HEK293 (cell line): ENCODE data around the gene GNG14.

ENCODE experiments used
- CTCF ChIA-PET: fragments of 350-600 bp; formaldehyde crosslinking; extraction: SDS; loops from one replicate; lab custom pipeline; 2021; ENCODE audit warnings: antibody characterized with exemption; lab: Yijun Ruan, JAX
- POLR2A ChIA-PET: fragments of 300-600 bp; formaldehyde crosslinking; extraction: SDS; loops from one replicate; lab custom pipeline; 2020; ENCODE audit warnings: antibody characterized with exemption, inconsistent platforms; lab: Yijun Ruan, JAX
- H3K27ac ChIP-seq: fragments of 200-500 bp; sonication (Bioruptor generic); 2 replicates; pipeline ENCODE4 v1.5.1; 2014; ENCODE audit warnings: low read depth, low read length, control low read depth, inconsistent platforms; ENCODE audit errors: extremely low read depth
- H3K36me3 ChIP-seq, 2 experiments: fragments of 200-500 bp in 1 of 2; sonication (Bioruptor generic) in 1 of 2; 1 replicate in 1 of 2; 2 replicates in 1 of 2; pipeline ENCODE4 v1.5.1; 2014 to 2017; ENCODE audit warnings: inconsistent platforms in 2 of 2, low read length in 2 of 2; ENCODE audit not compliant: control insufficient read depth in 2 of 2, insufficient read depth in 1 of 2
- H3K4me1 ChIP-seq: fragments of 200-500 bp; sonication (Bioruptor generic); 2 replicates; pipeline ENCODE4 v1.5.1; 2014; ENCODE audit warnings: mild to moderate bottlenecking, low read length, inconsistent platforms; ENCODE audit not compliant: control insufficient read depth, insufficient read depth
- H3K4me3 ChIP-seq: 2 replicates; pipeline ENCODE4 v1.5.1; 2011; ENCODE audit warnings: low read depth, mild to moderate bottlenecking, control low read depth, low read length, moderate library complexity
- H3K9me3 ChIP-seq: fragments of 200-500 bp; sonication (Bioruptor generic); 2 replicates; pipeline ENCODE4 v1.5.1; 2014; ENCODE audit warnings: low read depth, low read length, inconsistent platforms; ENCODE audit not compliant: control insufficient read depth, insufficient read depth
- BCL11B ChIP-seq: fragments of 450-650 bp; formaldehyde crosslinking; IDR thresholded peaks from 2 replicates; pipeline ENCODE4 v1.5.1; 2016; ENCODE audit warnings: low read depth, missing biosample characterization, missing genetic modification characterization
- GLI4 ChIP-seq: fragments of 450-650 bp; formaldehyde crosslinking; IDR thresholded peaks from 2 replicates; pipeline ENCODE4 v1.5.1; 2016; ENCODE audit warnings: missing biosample characterization, missing genetic modification characterization
- GLIS2 ChIP-seq: fragments of 450-650 bp; formaldehyde crosslinking; IDR thresholded peaks from 2 replicates; pipeline ENCODE4 v1.5.1; 2016; ENCODE audit warnings: missing biosample characterization, missing genetic modification characterization
- OVOL3 ChIP-seq: fragments of 450-650 bp; formaldehyde crosslinking; IDR thresholded peaks from 2 replicates; pipeline ENCODE4 v1.5.1; 2016; ENCODE audit warnings: missing biosample characterization, missing genetic modification characterization
- ZFP37 ChIP-seq: fragments of 450-650 bp; formaldehyde crosslinking; IDR thresholded peaks from 2 replicates; pipeline ENCODE4 v1.5.1; 2016; ENCODE audit warnings: missing biosample characterization, missing genetic modification characterization
- ZIC2 ChIP-seq: fragments of 450-650 bp; formaldehyde crosslinking; IDR thresholded peaks from 2 replicates; pipeline ENCODE4 v1.5.1; 2016; ENCODE audit warnings: missing biosample characterization, missing genetic modification characterization
- ZNF138 ChIP-seq: fragments of 450-650 bp; formaldehyde crosslinking; IDR thresholded peaks from 2 replicates; pipeline ENCODE4 v1.5.1; 2016; ENCODE audit warnings: missing biosample characterization, missing genetic modification characterization, borderline replicate concordance
- ZNF175 ChIP-seq: fragments of 450-650 bp; formaldehyde crosslinking; IDR thresholded peaks from 2 replicates; pipeline ENCODE4 v1.5.1; 2016; ENCODE audit warnings: missing biosample characterization, missing genetic modification characterization
- ZNF239 ChIP-seq: fragments of 450-650 bp; formaldehyde crosslinking; IDR thresholded peaks from 2 replicates; pipeline ENCODE4 v1.5.1; 2016; ENCODE audit warnings: missing biosample characterization, missing genetic modification characterization
- ZNF433 ChIP-seq: fragments of 450-650 bp; formaldehyde crosslinking; IDR thresholded peaks from 2 replicates; pipeline ENCODE4 v1.5.1; 2016; ENCODE audit warnings: missing biosample characterization, missing genetic modification characterization, low read depth
- ZNF585B ChIP-seq: fragments of 450-650 bp; formaldehyde crosslinking; IDR thresholded peaks from 2 replicates; pipeline ENCODE4 v1.5.1; 2016; ENCODE audit warnings: missing biosample characterization, missing genetic modification characterization
- ZNF600 ChIP-seq: fragments of 450-650 bp; formaldehyde crosslinking; IDR thresholded peaks from 2 replicates; pipeline ENCODE4 v1.5.1; 2016; ENCODE audit warnings: missing biosample characterization, missing genetic modification characterization
- ZNF76 ChIP-seq: fragments of 450-650 bp; formaldehyde crosslinking; IDR thresholded peaks from 2 replicates; pipeline ENCODE4; 2016; ENCODE audit warnings: low read depth, missing biosample characterization, missing genetic modification characterization, borderline replicate concordance
- ZNF785 ChIP-seq: fragments of 450-650 bp; formaldehyde crosslinking; IDR thresholded peaks from 2 replicates; pipeline ENCODE4 v1.5.1; 2016; ENCODE audit warnings: missing biosample characterization, missing genetic modification characterization
- TF ChIP-seq, protein P1 (sequence below): fragments of 450-650 bp; formaldehyde crosslinking; IDR thresholded peaks from 2 replicates; pipeline ENCODE4 v1.5.1; 2016; ENCODE audit warnings: missing biosample characterization, missing genetic modification characterization, borderline replicate concordance
- TF ChIP-seq, protein P2 (sequence below): fragments of 450-650 bp; IDR thresholded peaks from 2 replicates; pipeline ENCODE4 v1.5.1; 2018; ENCODE audit warnings: missing biosample characterization, missing genetic modification characterization
- TF ChIP-seq, protein P3 (sequence below): fragments of 450-650 bp; formaldehyde crosslinking; IDR thresholded peaks from 2 replicates; pipeline ENCODE4 v1.5.1; 2016; ENCODE audit warnings: missing biosample characterization, missing genetic modification characterization
- TF ChIP-seq, protein P4 (sequence below): fragments of 450-650 bp; formaldehyde crosslinking; IDR thresholded peaks from 2 replicates; pipeline ENCODE4 v1.5.1; 2016; ENCODE audit warnings: missing biosample characterization, missing genetic modification characterization
- TF ChIP-seq, protein P5 (sequence below): fragments of 450-650 bp; formaldehyde crosslinking; IDR thresholded peaks from 2 replicates; pipeline ENCODE4 v1.5.1; 2016; ENCODE audit warnings: missing biosample characterization, missing genetic modification characterization
- TF ChIP-seq, protein P6 (sequence below): fragments of 450-650 bp; formaldehyde crosslinking; IDR thresholded peaks from 2 replicates; pipeline ENCODE4 v1.5.1; 2017; ENCODE audit warnings: missing biosample characterization, missing genetic modification characterization

GNG14 gene

DNA sequence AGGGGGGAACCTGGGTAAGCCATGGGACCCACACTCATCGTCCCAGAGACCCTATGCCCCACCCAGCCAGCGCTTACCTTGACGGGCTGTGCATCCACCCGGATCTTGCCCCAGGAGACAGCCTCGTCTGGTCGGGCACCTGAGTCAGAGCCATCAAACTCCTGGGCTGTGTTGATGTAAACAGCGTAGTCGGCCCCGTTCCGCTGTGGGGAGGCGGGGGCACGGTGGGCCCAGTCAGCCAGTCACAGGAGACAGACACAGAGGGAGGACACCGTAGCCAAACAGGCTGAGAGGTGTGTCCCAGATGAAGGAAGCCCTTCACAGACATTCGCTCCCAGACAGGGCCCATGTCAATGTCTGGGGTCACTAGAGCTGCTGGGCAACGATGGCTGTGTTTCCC lies 11.9 kb upstream of the GNG14 start:
- H3K4me1 ChIP-seq = no peaks in the 10 kb centered on the region
- TF ChIP-seq, protein P1, sequence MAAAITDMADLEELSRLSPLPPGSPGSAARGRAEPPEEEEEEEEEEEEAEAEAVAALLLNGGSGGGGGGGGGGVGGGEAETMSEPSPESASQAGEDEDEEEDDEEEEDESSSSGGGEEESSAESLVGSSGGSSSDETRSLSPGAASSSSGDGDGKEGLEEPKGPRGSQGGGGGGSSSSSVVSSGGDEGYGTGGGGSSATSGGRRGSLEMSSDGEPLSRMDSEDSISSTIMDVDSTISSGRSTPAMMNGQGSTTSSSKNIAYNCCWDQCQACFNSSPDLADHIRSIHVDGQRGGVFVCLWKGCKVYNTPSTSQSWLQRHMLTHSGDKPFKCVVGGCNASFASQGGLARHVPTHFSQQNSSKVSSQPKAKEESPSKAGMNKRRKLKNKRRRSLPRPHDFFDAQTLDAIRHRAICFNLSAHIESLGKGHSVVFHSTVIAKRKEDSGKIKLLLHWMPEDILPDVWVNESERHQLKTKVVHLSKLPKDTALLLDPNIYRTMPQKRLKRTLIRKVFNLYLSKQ (tag by site-specific recombination) = no peak
- TF ChIP-seq, protein P2, sequence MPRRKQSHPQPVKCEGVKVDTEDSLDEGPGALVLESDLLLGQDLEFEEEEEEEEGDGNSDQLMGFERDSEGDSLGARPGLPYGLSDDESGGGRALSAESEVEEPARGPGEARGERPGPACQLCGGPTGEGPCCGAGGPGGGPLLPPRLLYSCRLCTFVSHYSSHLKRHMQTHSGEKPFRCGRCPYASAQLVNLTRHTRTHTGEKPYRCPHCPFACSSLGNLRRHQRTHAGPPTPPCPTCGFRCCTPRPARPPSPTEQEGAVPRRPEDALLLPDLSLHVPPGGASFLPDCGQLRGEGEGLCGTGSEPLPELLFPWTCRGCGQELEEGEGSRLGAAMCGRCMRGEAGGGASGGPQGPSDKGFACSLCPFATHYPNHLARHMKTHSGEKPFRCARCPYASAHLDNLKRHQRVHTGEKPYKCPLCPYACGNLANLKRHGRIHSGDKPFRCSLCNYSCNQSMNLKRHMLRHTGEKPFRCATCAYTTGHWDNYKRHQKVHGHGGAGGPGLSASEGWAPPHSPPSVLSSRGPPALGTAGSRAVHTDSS (tag by site-specific recombination) = no peak
- TF ChIP-seq ZNF433 (tag by site-specific recombination) = no peak
- no peak for TF ChIP-seq OVOL3 (tag by site-specific recombination)
- TF ChIP-seq ZNF175 = no peak
- TF ChIP-seq, protein P3, sequence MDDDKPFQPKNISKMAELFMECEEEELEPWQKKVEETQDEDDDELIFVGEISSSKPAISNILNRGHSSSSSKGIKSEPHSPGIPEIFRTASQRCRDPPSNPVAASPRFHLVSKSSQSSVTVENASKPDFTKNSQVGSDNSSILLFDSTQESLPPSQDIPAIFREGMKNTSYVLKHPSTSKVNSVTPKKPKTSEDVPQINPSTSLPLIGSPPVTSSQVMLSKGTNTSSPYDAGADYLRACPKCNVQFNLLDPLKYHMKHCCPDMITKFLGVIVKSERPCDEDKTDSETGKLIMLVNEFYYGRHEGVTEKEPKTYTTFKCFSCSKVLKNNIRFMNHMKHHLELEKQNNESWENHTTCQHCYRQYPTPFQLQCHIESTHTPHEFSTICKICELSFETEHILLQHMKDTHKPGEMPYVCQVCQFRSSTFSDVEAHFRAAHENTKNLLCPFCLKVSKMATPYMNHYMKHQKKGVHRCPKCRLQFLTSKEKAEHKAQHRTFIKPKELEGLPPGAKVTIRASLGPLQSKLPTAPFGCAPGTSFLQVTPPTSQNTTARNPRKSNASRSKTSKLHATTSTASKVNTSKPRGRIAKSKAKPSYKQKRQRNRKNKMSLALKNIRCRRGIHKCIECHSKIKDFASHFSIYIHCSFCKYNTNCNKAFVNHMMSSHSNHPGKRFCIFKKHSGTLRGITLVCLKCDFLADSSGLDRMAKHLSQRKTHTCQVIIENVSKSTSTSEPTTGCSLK (tag by site-specific recombination) = no peak
- TF ChIP-seq, protein P4, sequence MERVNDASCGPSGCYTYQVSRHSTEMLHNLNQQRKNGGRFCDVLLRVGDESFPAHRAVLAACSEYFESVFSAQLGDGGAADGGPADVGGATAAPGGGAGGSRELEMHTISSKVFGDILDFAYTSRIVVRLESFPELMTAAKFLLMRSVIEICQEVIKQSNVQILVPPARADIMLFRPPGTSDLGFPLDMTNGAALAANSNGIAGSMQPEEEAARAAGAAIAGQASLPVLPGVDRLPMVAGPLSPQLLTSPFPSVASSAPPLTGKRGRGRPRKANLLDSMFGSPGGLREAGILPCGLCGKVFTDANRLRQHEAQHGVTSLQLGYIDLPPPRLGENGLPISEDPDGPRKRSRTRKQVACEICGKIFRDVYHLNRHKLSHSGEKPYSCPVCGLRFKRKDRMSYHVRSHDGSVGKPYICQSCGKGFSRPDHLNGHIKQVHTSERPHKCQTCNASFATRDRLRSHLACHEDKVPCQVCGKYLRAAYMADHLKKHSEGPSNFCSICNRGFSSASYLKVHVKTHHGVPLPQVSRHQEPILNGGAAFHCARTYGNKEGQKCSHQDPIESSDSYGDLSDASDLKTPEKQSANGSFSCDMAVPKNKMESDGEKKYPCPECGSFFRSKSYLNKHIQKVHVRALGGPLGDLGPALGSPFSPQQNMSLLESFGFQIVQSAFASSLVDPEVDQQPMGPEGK = no peak
- no peak for TF ChIP-seq GLI4
- TF ChIP-seq, protein P5, sequence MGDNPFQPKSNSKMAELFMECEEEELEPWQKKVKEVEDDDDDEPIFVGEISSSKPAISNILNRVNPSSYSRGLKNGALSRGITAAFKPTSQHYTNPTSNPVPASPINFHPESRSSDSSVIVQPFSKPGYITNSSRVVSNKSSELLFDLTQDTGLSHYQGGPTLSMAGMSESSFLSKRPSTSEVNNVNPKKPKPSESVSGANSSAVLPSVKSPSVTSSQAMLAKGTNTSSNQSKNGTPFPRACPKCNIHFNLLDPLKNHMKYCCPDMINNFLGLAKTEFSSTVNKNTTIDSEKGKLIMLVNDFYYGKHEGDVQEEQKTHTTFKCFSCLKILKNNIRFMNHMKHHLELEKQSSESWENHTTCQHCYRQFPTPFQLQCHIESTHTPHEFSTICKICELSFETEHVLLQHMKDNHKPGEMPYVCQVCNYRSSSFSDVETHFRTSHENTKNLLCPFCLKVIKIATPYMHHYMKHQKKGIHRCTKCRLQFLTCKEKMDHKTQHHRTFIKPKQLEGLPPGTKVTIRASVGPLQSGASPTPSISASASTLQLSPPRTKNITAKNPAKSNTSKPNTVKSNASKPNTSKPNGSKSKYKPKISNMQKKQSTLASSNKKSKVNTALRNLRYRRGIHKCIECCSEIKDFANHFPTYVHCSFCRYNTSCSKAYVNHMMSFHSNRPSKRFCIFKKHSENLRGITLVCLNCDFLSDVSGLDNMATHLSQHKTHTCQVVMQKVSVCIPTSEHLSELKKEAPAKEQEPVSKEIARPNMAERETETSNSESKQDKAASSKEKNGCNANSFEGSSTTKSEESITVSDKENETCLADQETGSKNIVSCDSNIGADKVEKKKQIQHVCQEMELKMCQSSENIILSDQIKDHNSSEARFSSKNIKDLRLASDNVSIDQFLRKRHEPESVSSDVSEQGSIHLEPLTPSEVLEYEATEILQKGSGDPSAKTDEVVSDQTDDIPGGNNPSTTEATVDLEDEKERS (tag by site-specific recombination) = no peak
- TF ChIP-seq ZNF239 (tag by site-specific recombination) = no peak
- TF ChIP-seq BCL11B (tag by site-specific recombination) = no peak
- H3K4me3 ChIP-seq = no peak overlapping the region
- H3K9me3 ChIP-seq = no peaks in the 10 kb centered on the region
- peaks cover 35 to 78% of the 10 kb centered on the region in 2 experiments; a peak in 2 of 3 replicates for H3K36me3 ChIP-seq
- ChIA-PET CTCF (interaction anchor here (0.6 to 1.2 kb wide), 5 partner anchors 13 to 752 kb away, joined by 3 to 16 read pairs (median 3); no protein-coding TSS in a partner anchor), POLR2A (interaction anchor here (0.9 kb wide), 2 partner anchors 17 to 20 kb away, joined by 3 read pairs; partner anchors contain the start of gene FBXW9)
- no peak overlapping the region for H3K27ac ChIP-seq

DNA sequence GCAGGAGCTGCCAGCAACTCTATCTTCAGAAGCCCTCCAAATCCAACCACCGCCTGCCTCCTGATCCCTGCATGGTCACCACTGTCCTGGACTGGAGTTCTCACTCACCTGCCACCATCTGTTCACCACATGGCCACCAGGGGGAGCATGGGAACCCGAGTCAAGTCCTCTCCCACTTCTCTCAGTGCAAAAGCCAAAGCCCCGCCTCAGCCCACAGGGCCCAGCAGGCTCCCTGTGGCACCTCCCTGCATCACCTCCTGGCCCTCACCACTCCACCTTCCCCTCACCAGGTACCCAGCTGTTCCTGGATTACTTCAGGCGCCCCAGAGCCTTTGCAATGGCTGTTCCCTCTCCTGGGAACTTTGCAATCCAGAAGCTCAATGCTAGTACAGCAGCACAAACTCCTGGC lies 11.4 kb upstream of the GNG14 start:
- H3K4me1 ChIP-seq = no peaks in the 10 kb centered on the region
- CTCF ChIA-PET = interaction anchor here (0.6 to 1.2 kb wide), 11 partner anchors 14 to 753 kb away, joined by 3 to 16 read pairs (median 4); partner anchors contain the start of genes ZNF490 and ZNF791
- no peaks in the 10 kb centered on the region for H3K9me3 ChIP-seq
- POLR2A ChIA-PET = interaction anchor here (0.9 to 1.2 kb wide), 3 partner anchors 16 to 204 kb away, joined by 3 read pairs; partner anchors contain the start of gene FBXW9
- no peak overlapping the region for H3K27ac ChIP-seq
- no peak overlapping the region for H3K4me3 ChIP-seq
- H3K36me3 ChIP-seq = peaks cover 35 to 78% of the 10 kb centered on the region in 2 experiments; a peak in 2 of 3 replicates
- TF ChIP-seq, protein P6, sequence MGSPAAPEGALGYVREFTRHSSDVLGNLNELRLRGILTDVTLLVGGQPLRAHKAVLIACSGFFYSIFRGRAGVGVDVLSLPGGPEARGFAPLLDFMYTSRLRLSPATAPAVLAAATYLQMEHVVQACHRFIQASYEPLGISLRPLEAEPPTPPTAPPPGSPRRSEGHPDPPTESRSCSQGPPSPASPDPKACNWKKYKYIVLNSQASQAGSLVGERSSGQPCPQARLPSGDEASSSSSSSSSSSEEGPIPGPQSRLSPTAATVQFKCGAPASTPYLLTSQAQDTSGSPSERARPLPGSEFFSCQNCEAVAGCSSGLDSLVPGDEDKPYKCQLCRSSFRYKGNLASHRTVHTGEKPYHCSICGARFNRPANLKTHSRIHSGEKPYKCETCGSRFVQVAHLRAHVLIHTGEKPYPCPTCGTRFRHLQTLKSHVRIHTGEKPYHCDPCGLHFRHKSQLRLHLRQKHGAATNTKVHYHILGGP = no peak
- TF ChIP-seq ZNF585B (tag by site-specific recombination) (no peak), ZNF600 (peak; percentile 78), ZFP37 (tag by site-specific recombination) (no peak), ZNF138 (tag by site-specific recombination) (no peak), ZNF76 (tag by site-specific recombination) (no peak), GLIS2 (peak; percentile 17; the same call in 1 of the 2 replicates), ZIC2 (tag by site-specific recombination) (peak; percentile 78), ZNF785 (tag by site-specific recombination) (no peak)
